GM23338 (cell line): ENCODE results near the gene RPS6KA5. TPM values are rescaled to one million over a fixed set of nuclear protein-coding genes. Genes with fewer than 3 reads are reported as not detected.

Experiments used
- ATAC-seq: fragments of 200-7000 bp; cut with Tn5 transposase; 3 replicates; pipeline ENCODE4 v1.9.1; 2020
- DNase-seq: peaks from one replicate; pipeline ENCODE4 v3.0.0-alpha.2; 2015; ENCODE audit warnings: low spot score
- H2AFZ ChIP-seq: fragments of 200-600 bp; sonication (generic); 2 replicates; pipeline ENCODE4 v1.8.0; 2016; ENCODE audit warnings: antibody characterized with exemption, mild to moderate bottlenecking, moderate library complexity
- H3F3A ChIP-seq: fragments of 200-600 bp; sonication (generic); replicated peaks from 2 replicates; pipeline ENCODE4 v1.8.0; 2017; ENCODE audit warnings: antibody characterized with exemption, mixed run types, low read depth
- H3K27ac ChIP-seq: fragments of 200-600 bp; sonication (generic); 2 replicates; pipeline ENCODE4 v1.6.1; 2016; ENCODE audit warnings: low read depth
- H3K27me3 ChIP-seq: fragments of 200-600 bp; sonication (generic); 2 replicates; pipeline ENCODE4 v1.8.0; 2016; ENCODE audit warnings: mild to moderate bottlenecking, mixed run types, moderate library complexity; ENCODE audit not compliant: insufficient read depth
- H3K36me3 ChIP-seq: fragments of 200-600 bp; sonication (generic); 2 replicates; pipeline ENCODE4 v1.8.0; 2016; ENCODE audit warnings: mild to moderate bottlenecking; ENCODE audit not compliant: insufficient read depth
- H3K4me1 ChIP-seq: fragments of 200-600 bp; sonication (generic); 2 replicates; pipeline ENCODE4 v1.8.0; 2016; ENCODE audit warnings: mild to moderate bottlenecking, moderate library complexity; ENCODE audit not compliant: insufficient read depth
- H3K4me2 ChIP-seq: fragments of 200-600 bp; sonication (generic); 2 replicates; pipeline ENCODE4 v1.7.1; 2017; ENCODE audit warnings: mixed run types
- H3K4me3 ChIP-seq: fragments of 200-600 bp; sonication (generic); 2 replicates; pipeline ENCODE4 v1.6.1; 2016; ENCODE audit warnings: mixed run types
- H3K79me2 ChIP-seq: fragments of 200-600 bp; sonication (generic); replicated peaks from 2 replicates; pipeline ENCODE4 v1.8.0; 2017; ENCODE audit warnings: mild to moderate bottlenecking; ENCODE audit not compliant: insufficient read depth
- H3K9me2 ChIP-seq: fragments of 200-600 bp; sonication (generic); 2 replicates; pipeline ENCODE4 v1.8.0; 2017; ENCODE audit not compliant: insufficient read depth
- H4K20me1 ChIP-seq: fragments of 200-600 bp; sonication (generic); replicated peaks from 2 replicates; pipeline ENCODE4 v1.8.0; 2017; ENCODE audit warnings: mild to moderate bottlenecking; ENCODE audit not compliant: insufficient read depth
- H3K27ac Mint-ChIP-seq: 2 replicates; pipeline ENCODE4 v1.8.0; 2020; ENCODE audit warnings: inconsistent platforms, mild to moderate bottlenecking, moderate library complexity, mixed read lengths
- H3K27me3 Mint-ChIP-seq: 3 replicates; pipeline ENCODE4 v1.8.0; 2022; ENCODE audit warnings: low read depth, mild to moderate bottlenecking, moderate library complexity, mixed read lengths, inconsistent platforms; ENCODE audit not compliant: insufficient read depth, poor library complexity
- H3K36me3 Mint-ChIP-seq: 3 replicates; pipeline ENCODE4 v1.8.0; 2021; ENCODE audit warnings: low read depth, mild to moderate bottlenecking, inconsistent platforms, moderate library complexity, mixed read lengths
- H3K4me1 Mint-ChIP-seq: 3 replicates; pipeline ENCODE4 v1.8.0; 2020; ENCODE audit warnings: mild to moderate bottlenecking, inconsistent platforms, mixed read lengths
- H3K4me3 Mint-ChIP-seq: 3 replicates; pipeline ENCODE4 v1.8.0; 2021; ENCODE audit warnings: moderate library complexity, mild to moderate bottlenecking, inconsistent platforms, mixed read lengths
- H3K9me3 Mint-ChIP-seq: 3 replicates; pipeline ENCODE4 v1.8.0; 2020; ENCODE audit warnings: moderate library complexity, mild to moderate bottlenecking, inconsistent platforms, mixed read lengths
- CREB1 ChIP-seq: fragments of 250-450 bp; sonication (Bioruptor Pico); IDR thresholded peaks from 2 replicates; pipeline ENCODE4 v1.5.0; 2020; ENCODE audit warnings: low read depth, mild to moderate bottlenecking, moderate library complexity
- EZH2phosphoT487 ChIP-seq: fragments of 200-600 bp; sonication (generic); IDR thresholded peaks from one replicate; pipeline ENCODE4 v1.8.1; 2018; ENCODE audit warnings: antibody characterized with exemption; ENCODE audit not compliant: unreplicated experiment
- JUNB ChIP-seq: IDR thresholded peaks from one replicate; pipeline ENCODE4 v1.6.1; 2016; ENCODE audit warnings: antibody characterized with exemption; ENCODE audit not compliant: unreplicated experiment
- NANOG ChIP-seq: IDR thresholded peaks from 2 replicates; pipeline ENCODE4 v1.6.1; 2016; ENCODE audit warnings: antibody characterized with exemption, borderline replicate concordance
- POLR2AphosphoS5 ChIP-seq: IDR thresholded peaks from 2 replicates; pipeline ENCODE4 v1.6.1; 2016; ENCODE audit warnings: antibody characterized with exemption, low read depth
- ZNF114 ChIP-seq: fragments of 250-450 bp; sonication (Bioruptor Pico); IDR thresholded peaks from 2 replicates; pipeline ENCODE4 v1.5.0; 2020; ENCODE audit warnings: mild to moderate bottlenecking, moderate library complexity
- ZNF331 ChIP-seq: fragments of 250-450 bp; sonication (Bioruptor Pico); IDR thresholded peaks from 2 replicates; pipeline ENCODE4 v1.5.0; 2020; ENCODE audit warnings: low read depth, mild to moderate bottlenecking, moderate library complexity
- polyA plus RNA-seq: library from polyadenylated mRNA; unstranded; fragments of >200 nt; fragmentation: Nextera tagmentation; extraction: Ambion mirVana; gene quantifications from 2 replicates; pipeline ENCODE4 v1.2.1, GENCODE V29; 2016
- total RNA-seq: library from RNA; depleted of rRNA; stranded (reverse); fragments of >200 nt; shearing (Covaris generic); gene quantifications from 2 replicates; pipeline ENCODE4 v1.2.3, GENCODE V29; 2014
- TF ChIP-seq, protein P1 (sequence below): fragments of 250-450 bp; sonication (Bioruptor Pico); IDR thresholded peaks from 2 replicates; pipeline ENCODE4 v1.5.0; 2020; ENCODE audit warnings: mild to moderate bottlenecking, moderate library complexity
- TF ChIP-seq, protein P2 (sequence below), 2 experiments: fragments of 200-600 bp in 1 of 2; sonication (generic) in 1 of 2; conservative IDR thresholded peaks; 2 replicates each; pipeline versions ENCODE4 v1.5.1 to v1.6.1; 2016 to 2017; ENCODE audit warnings: antibody characterized with exemption in 2 of 2, low read depth in 2 of 2, mild to moderate bottlenecking in 2 of 2, moderate library complexity in 1 of 2

Gene RPS6KA5
- total and polyA plus RNA-seq, 2 experiments from 2014 or later: 2.1 to 2.4 TPM

DNA sequence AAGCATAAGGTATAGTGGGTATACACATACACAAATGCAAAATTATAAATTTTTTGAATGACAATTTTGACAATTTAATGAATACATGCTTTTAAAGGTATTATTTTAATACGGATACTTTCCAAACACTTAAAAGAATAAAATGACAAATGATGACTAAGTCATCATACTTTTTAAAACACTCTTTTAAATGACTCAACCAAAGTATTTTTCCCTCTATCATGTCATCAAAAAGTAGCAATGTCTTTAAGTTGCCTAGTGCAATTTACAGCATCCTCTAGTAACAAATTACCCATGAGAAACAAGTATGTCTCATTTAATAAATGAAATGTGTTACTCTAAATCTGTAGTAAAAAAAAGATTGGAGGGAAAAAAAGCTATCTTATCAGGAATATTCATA is 73.3 kb downstream of the RPS6KA5 start:
- no peaks in the 10 kb centered on the region for H3K4me1 ChIP-seq
- Mint-ChIP-seq H3K4me3 (no peak overlapping the region), H3K27me3 (no peaks in the 10 kb centered on the region), H3K36me3 (no peaks in the 10 kb centered on the region), H3K4me1 (0 out of 3 replicates have a peak, but pooled peaks cover 2% of the 10 kb centered on the region), H3K9me3 (no peaks in the 10 kb centered on the region), H3K27ac (no peak overlapping the region)
- no peak for DNase-seq
- ATAC-seq: no peak
- H3K27me3 ChIP-seq: no peaks in the 10 kb centered on the region
- no peak for TF ChIP-seq POLR2AphosphoS5
- TF ChIP-seq, protein P1, sequence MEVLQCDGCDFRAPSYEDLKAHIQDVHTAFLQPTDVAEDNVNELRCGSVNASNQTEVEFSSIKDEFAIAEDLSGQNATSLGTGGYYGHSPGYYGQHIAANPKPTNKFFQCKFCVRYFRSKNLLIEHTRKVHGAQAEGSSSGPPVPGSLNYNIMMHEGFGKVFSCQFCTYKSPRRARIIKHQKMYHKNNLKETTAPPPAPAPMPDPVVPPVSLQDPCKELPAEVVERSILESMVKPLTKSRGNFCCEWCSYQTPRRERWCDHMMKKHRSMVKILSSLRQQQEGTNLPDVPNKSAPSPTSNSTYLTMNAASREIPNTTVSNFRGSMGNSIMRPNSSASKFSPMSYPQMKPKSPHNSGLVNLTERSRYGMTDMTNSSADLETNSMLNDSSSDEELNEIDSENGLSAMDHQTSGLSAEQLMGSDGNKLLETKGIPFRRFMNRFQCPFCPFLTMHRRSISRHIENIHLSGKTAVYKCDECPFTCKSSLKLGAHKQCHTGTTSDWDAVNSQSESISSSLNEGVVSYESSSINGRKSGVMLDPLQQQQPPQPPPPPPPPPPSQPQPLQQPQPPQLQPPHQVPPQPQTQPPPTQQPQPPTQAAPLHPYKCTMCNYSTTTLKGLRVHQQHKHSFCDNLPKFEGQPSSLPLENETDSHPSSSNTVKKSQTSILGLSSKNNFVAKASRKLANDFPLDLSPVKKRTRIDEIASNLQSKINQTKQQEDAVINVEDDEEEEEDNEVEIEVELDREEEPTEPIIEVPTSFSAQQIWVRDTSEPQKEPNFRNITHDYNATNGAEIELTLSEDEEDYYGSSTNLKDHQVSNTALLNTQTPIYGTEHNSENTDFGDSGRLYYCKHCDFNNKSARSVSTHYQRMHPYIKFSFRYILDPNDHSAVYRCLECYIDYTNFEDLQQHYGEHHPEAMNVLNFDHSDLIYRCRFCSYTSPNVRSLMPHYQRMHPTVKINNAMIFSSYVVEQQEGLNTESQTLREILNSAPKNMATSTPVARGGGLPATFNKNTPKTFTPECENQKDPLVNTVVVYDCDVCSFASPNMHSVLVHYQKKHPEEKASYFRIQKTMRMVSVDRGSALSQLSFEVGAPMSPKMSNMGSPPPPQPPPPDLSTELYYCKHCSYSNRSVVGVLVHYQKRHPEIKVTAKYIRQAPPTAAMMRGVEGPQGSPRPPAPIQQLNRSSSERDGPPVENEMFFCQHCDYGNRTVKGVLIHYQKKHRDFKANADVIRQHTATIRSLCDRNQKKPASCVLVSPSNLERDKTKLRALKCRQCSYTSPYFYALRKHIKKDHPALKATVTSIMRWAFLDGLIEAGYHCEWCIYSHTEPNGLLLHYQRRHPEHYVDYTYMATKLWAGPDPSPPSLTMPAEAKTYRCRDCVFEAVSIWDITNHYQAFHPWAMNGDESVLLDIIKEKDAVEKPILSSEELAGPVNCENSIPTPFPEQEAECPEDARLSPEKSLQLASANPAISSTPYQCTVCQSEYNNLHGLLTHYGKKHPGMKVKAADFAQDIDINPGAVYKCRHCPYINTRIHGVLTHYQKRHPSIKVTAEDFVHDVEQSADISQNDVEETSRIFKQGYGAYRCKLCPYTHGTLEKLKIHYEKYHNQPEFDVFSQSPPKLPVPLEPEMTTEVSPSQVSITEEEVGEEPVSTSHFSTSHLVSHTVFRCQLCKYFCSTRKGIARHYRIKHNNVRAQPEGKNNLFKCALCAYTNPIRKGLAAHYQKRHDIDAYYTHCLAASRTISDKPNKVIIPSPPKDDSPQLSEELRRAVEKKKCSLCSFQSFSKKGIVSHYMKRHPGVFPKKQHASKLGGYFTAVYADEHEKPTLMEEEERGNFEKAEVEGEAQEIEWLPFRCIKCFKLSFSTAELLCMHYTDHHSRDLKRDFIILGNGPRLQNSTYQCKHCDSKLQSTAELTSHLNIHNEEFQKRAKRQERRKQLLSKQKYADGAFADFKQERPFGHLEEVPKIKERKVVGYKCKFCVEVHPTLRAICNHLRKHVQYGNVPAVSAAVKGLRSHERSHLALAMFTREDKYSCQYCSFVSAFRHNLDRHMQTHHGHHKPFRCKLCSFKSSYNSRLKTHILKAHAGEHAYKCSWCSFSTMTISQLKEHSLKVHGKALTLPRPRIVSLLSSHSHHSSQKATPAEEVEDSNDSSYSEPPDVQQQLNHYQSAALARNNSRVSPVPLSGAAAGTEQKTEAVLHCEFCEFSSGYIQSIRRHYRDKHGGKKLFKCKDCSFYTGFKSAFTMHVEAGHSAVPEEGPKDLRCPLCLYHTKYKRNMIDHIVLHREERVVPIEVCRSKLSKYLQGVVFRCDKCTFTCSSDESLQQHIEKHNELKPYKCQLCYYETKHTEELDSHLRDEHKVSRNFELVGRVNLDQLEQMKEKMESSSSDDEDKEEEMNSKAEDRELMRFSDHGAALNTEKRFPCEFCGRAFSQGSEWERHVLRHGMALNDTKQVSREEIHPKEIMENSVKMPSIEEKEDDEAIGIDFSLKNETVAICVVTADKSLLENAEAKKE: no peak
- no peak for TF ChIP-seq ZNF114 (CRISPR knock-in tag)
- no peak for TF ChIP-seq ZNF331 (CRISPR knock-in tag)
- no peak for TF ChIP-seq JUNB
- no peak for TF ChIP-seq EZH2phosphoT487
- no peak for TF ChIP-seq CREB1 (CRISPR knock-in tag)
- TF ChIP-seq NANOG: no peak
- no peak overlapping the region for H3K4me2 ChIP-seq
- H3K9me2 ChIP-seq: no peaks in the 10 kb centered on the region
- H3K36me3 ChIP-seq: no peaks in the 10 kb centered on the region
- H3K4me3 ChIP-seq: no peak overlapping the region
- no peaks in the 10 kb centered on the region for H3K79me2 ChIP-seq
- H2AFZ ChIP-seq: no peak overlapping the region
- no peaks in the 10 kb centered on the region for H4K20me1 ChIP-seq
- no peak overlapping the region for H3K27ac ChIP-seq
- no peaks in the 10 kb centered on the region for H3F3A ChIP-seq

DNA sequence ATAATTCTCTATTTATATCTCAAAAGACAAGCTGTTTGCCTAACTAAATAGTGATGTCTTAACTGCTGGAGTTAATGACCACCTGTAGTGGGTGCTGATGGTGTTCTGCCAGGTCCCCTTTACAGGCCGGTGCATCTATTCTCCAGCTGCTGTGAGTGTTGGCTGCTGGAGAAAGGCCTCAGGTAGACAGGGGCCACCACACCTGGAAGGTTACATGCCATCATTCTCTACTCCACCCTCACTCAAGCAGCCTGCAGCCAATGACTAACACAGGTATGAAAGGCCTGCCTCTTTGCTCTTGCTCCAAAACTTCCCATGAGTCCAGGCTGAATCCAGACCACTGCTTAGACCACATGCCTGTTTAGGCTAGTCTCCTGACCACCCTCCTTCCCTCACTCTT is 73.9 kb downstream of the RPS6KA5 start:
- Mint-ChIP-seq H3K36me3 (no peaks in the 10 kb centered on the region), H3K27me3 (no peaks in the 10 kb centered on the region), H3K9me3 (no peaks in the 10 kb centered on the region), H3K4me1 (0 out of 3 replicates have a peak, but pooled peaks cover 2% of the 10 kb centered on the region), H3K4me3 (no peak overlapping the region), H3K27ac (no peak overlapping the region)
- Histone ChIP-seq H3K4me2 (no peak overlapping the region), H3K27me3 (no peaks in the 10 kb centered on the region), H3K4me1 (no peaks in the 10 kb centered on the region), H3K79me2 (no peaks in the 10 kb centered on the region), H3K9me2 (no peaks in the 10 kb centered on the region), H3F3A (no peaks in the 10 kb centered on the region), H3K27ac (no peak overlapping the region), H2AFZ (no peak overlapping the region), H3K36me3 (no peaks in the 10 kb centered on the region), H4K20me1 (no peaks in the 10 kb centered on the region), H3K4me3 (no peak overlapping the region)
- peak; percentile 70 for ATAC-seq
- DNase-seq: peak; percentile 22
- TF ChIP-seq POLR2AphosphoS5: no peak
- TF ChIP-seq, protein P2, sequence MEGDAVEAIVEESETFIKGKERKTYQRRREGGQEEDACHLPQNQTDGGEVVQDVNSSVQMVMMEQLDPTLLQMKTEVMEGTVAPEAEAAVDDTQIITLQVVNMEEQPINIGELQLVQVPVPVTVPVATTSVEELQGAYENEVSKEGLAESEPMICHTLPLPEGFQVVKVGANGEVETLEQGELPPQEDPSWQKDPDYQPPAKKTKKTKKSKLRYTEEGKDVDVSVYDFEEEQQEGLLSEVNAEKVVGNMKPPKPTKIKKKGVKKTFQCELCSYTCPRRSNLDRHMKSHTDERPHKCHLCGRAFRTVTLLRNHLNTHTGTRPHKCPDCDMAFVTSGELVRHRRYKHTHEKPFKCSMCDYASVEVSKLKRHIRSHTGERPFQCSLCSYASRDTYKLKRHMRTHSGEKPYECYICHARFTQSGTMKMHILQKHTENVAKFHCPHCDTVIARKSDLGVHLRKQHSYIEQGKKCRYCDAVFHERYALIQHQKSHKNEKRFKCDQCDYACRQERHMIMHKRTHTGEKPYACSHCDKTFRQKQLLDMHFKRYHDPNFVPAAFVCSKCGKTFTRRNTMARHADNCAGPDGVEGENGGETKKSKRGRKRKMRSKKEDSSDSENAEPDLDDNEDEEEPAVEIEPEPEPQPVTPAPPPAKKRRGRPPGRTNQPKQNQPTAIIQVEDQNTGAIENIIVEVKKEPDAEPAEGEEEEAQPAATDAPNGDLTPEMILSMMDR (conservative IDR thresholded peaks at IDR 0.05; ENCODE audit: low read depth in 2 of 2): peak in 1 of 2 experiments; percentile 16; a peak in 1 of 4 replicates
